Mesendoderm (in vitro differentiated cells): Measurements from ENCODE around the gene NR3C1.

Experiments
- DNase-seq: peaks from one replicate; pipeline ENCODE4 v3.0.0; 2013
- H2AK5ac ChIP-seq: 2 replicates; pipeline ENCODE4 v1.6.1; 2013; ENCODE audit warnings: low read length, inconsistent platforms
- H2BK120ac ChIP-seq: 2 replicates; pipeline ENCODE4 v1.6.1; 2013; ENCODE audit warnings: low read depth, mild to moderate bottlenecking, low read length, moderate library complexity, mixed read lengths
- H2BK15ac ChIP-seq: replicated peaks from 2 replicates; pipeline ENCODE4 v1.6.1; 2013; ENCODE audit warnings: low read depth, mild to moderate bottlenecking, moderate library complexity
- H2BK5ac ChIP-seq: 2 replicates; pipeline ENCODE4 v1.6.1; 2013; ENCODE audit warnings: low read length, inconsistent platforms
- H3K18ac ChIP-seq: 2 replicates; pipeline ENCODE4 v1.6.1; 2013; ENCODE audit warnings: mild to moderate bottlenecking, low read length, mixed read lengths
- H3K23ac ChIP-seq: one replicate; pipeline ENCODE4 v1.6.1; 2013; ENCODE audit warnings: low read length
- H3K27ac ChIP-seq: 2 replicates; pipeline ENCODE4 v1.5.1; 2013; ENCODE audit warnings: low read depth, mild to moderate bottlenecking, inconsistent platforms, low read length, moderate library complexity
- H3K27me3 ChIP-seq: 2 replicates; pipeline ENCODE4 v1.6.1; 2013; ENCODE audit warnings: low read length, control low read depth, mild to moderate bottlenecking, inconsistent platforms; ENCODE audit not compliant: insufficient read depth, poor library complexity
- H3K36me3 ChIP-seq: 2 replicates; pipeline ENCODE4 v1.6.1; 2013; ENCODE audit warnings: low read length, inconsistent platforms; ENCODE audit not compliant: control insufficient read depth, insufficient read depth
- H3K4ac ChIP-seq: one replicate; pipeline ENCODE4 v1.6.1; 2013; ENCODE audit warnings: low read depth, mild to moderate bottlenecking, low read length, moderate library complexity
- H3K4me1 ChIP-seq: 2 replicates; pipeline ENCODE4 v1.6.1; 2013; ENCODE audit warnings: low read depth, low read length, inconsistent platforms; ENCODE audit not compliant: control insufficient read depth
- H3K4me2 ChIP-seq: 2 replicates; pipeline ENCODE4 v1.6.1; 2013; ENCODE audit warnings: low read length
- H3K4me3 ChIP-seq: 2 replicates; pipeline ENCODE4 v1.5.1; 2013; ENCODE audit warnings: mild to moderate bottlenecking, low read length
- H3K56ac ChIP-seq: one replicate; pipeline ENCODE4 v1.6.1; 2013; ENCODE audit warnings: low read length
- H3K79me1 ChIP-seq: 2 replicates; pipeline ENCODE4 v1.6.1; 2013; ENCODE audit warnings: low read length, inconsistent platforms
- H3K79me2 ChIP-seq: 2 replicates; pipeline ENCODE4 v1.6.1; 2013; ENCODE audit warnings: mild to moderate bottlenecking, low read length; ENCODE audit not compliant: control insufficient read depth, insufficient read depth
- H3K9ac ChIP-seq: 2 replicates; pipeline ENCODE4 v1.6.1; 2013; ENCODE audit warnings: low read length, inconsistent platforms
- H4K5ac ChIP-seq: one replicate; pipeline ENCODE4 v1.6.1; 2013; ENCODE audit warnings: low read length
- H4K8ac ChIP-seq: one replicate; pipeline ENCODE4 v1.6.1; 2013; ENCODE audit warnings: low read depth, mild to moderate bottlenecking, control low read depth, low read length, moderate library complexity
- WGBS: extraction: QIAGEN DNeasy Blood & Tissue Kit; methylation state at CpG from one replicate; pipeline ENCODE4 v1.1.7; 2013; ENCODE audit warnings: low lambda C conversion rate, missing lambda C conversion rate; ENCODE audit not compliant: insufficient coverage; ENCODE audit errors: extremely low coverage; 5-methylcytosine and 5-hydroxymethylcytosine counted together

The NR3C1 gene

GRCh38 chr5:143362664-143363227, 40.7 kb downstream of the NR3C1 start:
- Histone ChIP-seq H2BK15ac (no peak overlapping the region), H3K9ac (no peak overlapping the region), H3K36me3 (no peaks in the 10 kb centered on the region), H3K4ac (no peak overlapping the region), H3K79me1 (peaks cover 4% of the 10 kb centered on the region), H3K79me2 (peaks cover 4% of the 10 kb centered on the region), H2BK5ac (peak overlapping the region; percentile 82), H2BK120ac (peak overlapping the region; percentile 45), H2AK5ac (peak overlapping the region; percentile 27), H3K4me3 (no peak overlapping the region), H3K27ac (no peak overlapping the region), H3K4me2 (no peak overlapping the region), H4K5ac (peak overlapping the region; percentile 33), H3K18ac (no peak overlapping the region), H3K56ac (peak overlapping the region; percentile 50), H3K27me3 (no peaks in the 10 kb centered on the region), H3K23ac (no peak overlapping the region), H3K4me1 (peaks cover 3% of the 10 kb centered on the region), H4K8ac (no peak overlapping the region)
- DNase-seq = no peak
- WGBS = no CpG with 5 or more reads among the region's 1 CpG

DNA sequence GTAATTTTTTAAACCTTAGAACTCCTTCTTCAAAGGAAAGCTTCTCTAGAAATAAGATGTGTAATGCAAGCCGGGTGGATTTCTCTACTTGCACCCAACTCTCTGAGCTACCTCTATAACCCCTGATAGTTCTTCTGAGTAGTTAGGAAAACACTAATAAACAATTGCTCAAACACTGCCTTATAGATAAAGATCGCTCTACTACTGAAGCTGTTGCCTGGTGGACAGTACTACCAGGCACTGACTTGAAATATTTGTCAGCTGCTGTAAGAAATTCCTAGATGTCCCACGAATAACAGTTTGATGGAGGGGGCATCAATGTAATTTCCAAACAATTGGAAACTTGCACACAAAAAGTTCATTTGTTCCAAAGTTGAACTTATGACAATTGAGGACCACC, 42.0 kb downstream of the NR3C1 start:
- Histone ChIP-seq H3K27ac (no peak overlapping the region), H4K5ac (no peak overlapping the region), H3K36me3 (no peaks in the 10 kb centered on the region), H4K8ac (no peak overlapping the region), H3K4me3 (no peak overlapping the region), H3K79me1 (peaks cover 4% of the 10 kb centered on the region), H3K56ac (no peak overlapping the region), H3K9ac (no peak overlapping the region), H2AK5ac (no peak overlapping the region), H2BK5ac (no peak overlapping the region), H2BK15ac (no peak overlapping the region), H3K18ac (no peak overlapping the region), H3K4ac (no peak overlapping the region), H3K27me3 (no peaks in the 10 kb centered on the region), H3K4me2 (no peak overlapping the region), H3K79me2 (peaks cover 4% of the 10 kb centered on the region), H2BK120ac (no peak overlapping the region), H3K23ac (no peak overlapping the region), H3K4me1 (peaks cover 3% of the 10 kb centered on the region)
- DNase-seq = no peak
- WGBS = no CpG with 5 or more reads among the region's 3 CpGs

DNA sequence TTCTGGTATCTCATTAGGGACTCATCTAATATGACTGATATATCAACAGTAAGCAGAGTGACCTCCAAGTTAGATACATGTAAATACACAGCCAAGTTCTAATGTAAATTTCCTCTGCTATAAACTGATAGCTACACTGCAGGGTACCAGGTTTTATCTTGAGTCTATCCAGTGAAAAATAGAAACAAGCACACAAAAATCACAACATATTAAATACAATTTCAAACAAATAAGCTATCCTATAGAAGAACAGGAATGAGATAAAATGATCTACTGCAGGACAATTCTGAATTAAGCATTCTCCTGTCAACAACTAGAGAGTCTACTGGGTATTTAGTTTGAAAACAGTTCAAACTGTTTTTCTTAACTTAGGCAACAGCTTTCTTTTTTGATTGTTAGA, 42.7 kb downstream of the NR3C1 start:
- H3K79me2 ChIP-seq = peaks cover 4% of the 10 kb centered on the region
- no peak overlapping the region for H4K5ac ChIP-seq
- H3K36me3 ChIP-seq = no peaks in the 10 kb centered on the region
- H3K4me3 ChIP-seq = no peak overlapping the region
- H2AK5ac ChIP-seq = no peak overlapping the region
- H3K79me1 ChIP-seq = peaks cover 4% of the 10 kb centered on the region
- DNase-seq = no peak
- no peak overlapping the region for H3K9ac ChIP-seq
- no peak overlapping the region for H3K4me2 ChIP-seq
- H3K18ac ChIP-seq = no peak overlapping the region
- H4K8ac ChIP-seq = no peak overlapping the region
- H2BK5ac ChIP-seq = no peak overlapping the region
- no peak overlapping the region for H3K27ac ChIP-seq
- no peaks in the 10 kb centered on the region for H3K27me3 ChIP-seq
- H3K23ac ChIP-seq = no peak overlapping the region
- no peak overlapping the region for H3K56ac ChIP-seq
- no peak overlapping the region for H2BK120ac ChIP-seq
- peaks cover 3% of the 10 kb centered on the region for H3K4me1 ChIP-seq
- H2BK15ac ChIP-seq = no peak overlapping the region
- H3K4ac ChIP-seq = no peak overlapping the region

GRCh38 chr5:143359869-143360268, 43.6 kb downstream of the NR3C1 start:
- Histone ChIP-seq H2BK15ac (no peak overlapping the region), H2AK5ac (no peak overlapping the region), H3K56ac (no peak overlapping the region), H2BK120ac (no peak overlapping the region), H3K4me2 (no peak overlapping the region), H3K27ac (no peak overlapping the region), H3K23ac (no peak overlapping the region), H3K36me3 (no peaks in the 10 kb centered on the region), H3K4me3 (no peak overlapping the region), H3K4ac (no peak overlapping the region), H4K8ac (no peak overlapping the region), H3K79me2 (peaks cover 4% of the 10 kb centered on the region), H3K9ac (no peak overlapping the region), H2BK5ac (no peak overlapping the region), H4K5ac (no peak overlapping the region), H3K18ac (no peak overlapping the region), H3K27me3 (no peaks in the 10 kb centered on the region), H3K4me1 (peaks cover 3% of the 10 kb centered on the region), H3K79me1 (peaks cover 4% of the 10 kb centered on the region)
- no peak for DNase-seq
- no CpG with 5 or more reads among the region's 2 CpGs for WGBS

DNA sequence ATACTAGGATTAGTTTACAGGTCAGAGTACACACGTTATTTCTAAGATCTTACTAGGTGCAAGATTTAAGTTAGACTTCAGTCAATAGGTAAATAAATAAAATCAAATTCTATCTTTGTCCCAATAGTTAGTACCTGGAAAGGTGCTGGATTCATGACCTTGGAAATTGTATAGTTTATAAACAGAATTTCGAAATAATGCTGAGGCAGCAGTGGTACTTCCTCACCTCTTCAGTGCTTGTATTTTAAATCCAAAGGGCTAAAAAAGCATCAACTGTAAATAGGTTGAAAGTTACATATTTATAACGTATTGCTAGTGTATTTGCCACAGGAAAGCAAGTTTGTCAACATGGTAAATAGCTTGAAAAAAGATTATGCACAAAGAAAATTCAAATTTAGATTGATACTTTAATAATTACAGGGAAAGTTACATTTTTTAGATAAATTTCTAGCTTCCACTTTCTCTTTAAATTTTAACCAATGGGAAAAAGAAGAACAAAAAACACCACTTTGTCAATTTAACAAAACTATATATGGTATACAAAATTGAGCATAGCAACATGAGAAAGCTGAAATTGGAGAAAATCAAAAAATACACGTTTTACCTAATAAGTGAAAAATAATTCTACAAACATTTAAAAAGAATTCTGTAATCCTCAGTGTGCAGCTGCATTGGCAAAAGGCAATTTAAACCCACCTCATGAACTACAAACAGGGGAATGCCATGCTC, 46.5 kb downstream of the NR3C1 start:
- H3K79me2 ChIP-seq = no peaks in the 10 kb centered on the region
- H3K36me3 ChIP-seq = no peaks in the 10 kb centered on the region
- no peaks in the 10 kb centered on the region for H3K4me1 ChIP-seq
- H2BK15ac ChIP-seq = no peak overlapping the region
- no peak overlapping the region for H3K18ac ChIP-seq
- no peak overlapping the region for H4K5ac ChIP-seq
- no peak overlapping the region for H3K27ac ChIP-seq
- H4K8ac ChIP-seq = peak overlapping the region; percentile 86
- no peak overlapping the region for H2BK120ac ChIP-seq
- no peak overlapping the region for H3K4me2 ChIP-seq
- no peaks in the 10 kb centered on the region for H3K79me1 ChIP-seq
- no peak overlapping the region for H3K4me3 ChIP-seq
- H2AK5ac ChIP-seq = no peak overlapping the region
- H3K4ac ChIP-seq = no peak overlapping the region
- no peak for DNase-seq
- no peak overlapping the region for H2BK5ac ChIP-seq
- H3K23ac ChIP-seq = no peak overlapping the region
- WGBS = no CpG with 5 or more reads among the region's 4 CpGs
- no peak overlapping the region for H3K9ac ChIP-seq
- H3K56ac ChIP-seq = no peak overlapping the region
- no peaks in the 10 kb centered on the region for H3K27me3 ChIP-seq

DNA sequence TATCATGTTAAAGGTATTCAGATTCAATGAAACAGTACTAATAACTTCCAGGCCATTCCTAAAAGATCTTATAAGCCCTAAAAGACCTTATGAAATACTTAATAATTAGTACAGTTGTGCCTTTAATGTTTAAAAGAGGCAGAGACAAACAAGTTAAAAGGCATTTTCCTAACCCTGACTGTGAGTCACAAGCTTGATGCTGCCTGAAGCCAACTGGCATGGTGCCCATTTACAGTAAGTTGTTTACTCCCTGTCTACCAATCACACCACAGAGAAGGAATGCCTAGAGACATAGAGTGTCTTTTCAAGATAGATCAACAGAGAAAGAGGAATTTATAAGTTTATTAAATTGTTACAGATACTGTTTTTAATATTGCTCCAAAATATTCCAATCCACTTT, 47.8 kb downstream of the NR3C1 start:
- no peak overlapping the region for H3K18ac ChIP-seq
- H3K23ac ChIP-seq = no peak overlapping the region
- no peaks in the 10 kb centered on the region for H3K27me3 ChIP-seq
- H3K4me1 ChIP-seq = no peaks in the 10 kb centered on the region
- DNase-seq = no peak
- no peak overlapping the region for H3K4ac ChIP-seq
- no peaks in the 10 kb centered on the region for H3K36me3 ChIP-seq
- no peaks in the 10 kb centered on the region for H3K79me2 ChIP-seq
- H3K4me2 ChIP-seq = no peak overlapping the region
- H2BK5ac ChIP-seq = no peak overlapping the region
- no peak overlapping the region for H4K5ac ChIP-seq
- no peak overlapping the region for H3K9ac ChIP-seq
- no peak overlapping the region for H2AK5ac ChIP-seq
- H3K4me3 ChIP-seq = no peak overlapping the region
- no peak overlapping the region for H2BK15ac ChIP-seq
- no peak overlapping the region for H3K56ac ChIP-seq
- H3K79me1 ChIP-seq = no peaks in the 10 kb centered on the region
- H3K27ac ChIP-seq = no peak overlapping the region
- H4K8ac ChIP-seq = no peak overlapping the region
- no peak overlapping the region for H2BK120ac ChIP-seq
